ENCODE data around the gene LGR5.

Gene LGR5

DNA sequence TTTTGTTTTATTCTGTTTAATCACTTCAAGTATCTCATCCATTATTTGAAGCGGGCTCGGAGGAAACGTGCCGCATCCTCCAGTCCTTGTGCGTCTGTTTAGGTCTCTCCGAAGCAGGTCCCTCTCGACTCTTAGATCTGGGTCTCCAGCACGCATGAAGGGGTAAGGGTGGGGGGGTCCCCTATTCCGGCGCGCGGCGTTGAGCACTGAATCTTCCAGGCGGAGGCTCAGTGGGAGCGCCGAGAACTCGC is 311 bp upstream of the LGR5 start:
- 0% methylated on average over 9 of the region's 17 CpGs; no CpG with 5 or more reads in 1 of the 2 experiments for WGBS, 2 experiments (ENCODE audit: insufficient coverage in 2 of 2)
- H3K9me3 ChIP-seq (ENCODE audit: control insufficient read depth, low read length), result peaks cover 27% of the 10 kb centered on the region
- peaks cover 12% of the 10 kb centered on the region for H3K4me1 ChIP-seq (ENCODE audit: control insufficient read depth, insufficient read depth, low read length, poor library complexity, severe bottlenecking)
- H3K4me3 ChIP-seq (ENCODE audit: extremely low read depth, insufficient read depth, low read length, poor library complexity, severe bottlenecking), result peak overlapping the region; percentile 56
- H3K27ac ChIP-seq (ENCODE audit: low read depth, low read length, severe bottlenecking), result peak overlapping the region; percentile 25
- no peaks in the 10 kb centered on the region for H3K36me3 ChIP-seq (ENCODE audit: control insufficient read depth, insufficient read depth, low read length)

- H3K27ac ChIP-seq (ENCODE audit: low read depth, low read length, severe bottlenecking), result no peak overlapping the region
- H3K9me3 ChIP-seq (ENCODE audit: control insufficient read depth, low read length), result peaks cover 26% of the 10 kb centered on the region
- H3K36me3 ChIP-seq (ENCODE audit: control insufficient read depth, insufficient read depth, low read length), result no peaks in the 10 kb centered on the region
- H3K4me1 ChIP-seq (ENCODE audit: control insufficient read depth, insufficient read depth, low read length, poor library complexity, severe bottlenecking), result peaks cover 12% of the 10 kb centered on the region
- H3K4me3 ChIP-seq (ENCODE audit: extremely low read depth, insufficient read depth, low read length, poor library complexity, severe bottlenecking), result peak overlapping the region; percentile 56
- WGBS, 2 experiments (ENCODE audit: insufficient coverage in 2 of 2), result 0 to 1% methylated on average over 23 to 24 of the region's 27 CpGs
Measured at GRCh38 chr12:71440345-71440762, 756 bp downstream of the LGR5 start.

DNA sequence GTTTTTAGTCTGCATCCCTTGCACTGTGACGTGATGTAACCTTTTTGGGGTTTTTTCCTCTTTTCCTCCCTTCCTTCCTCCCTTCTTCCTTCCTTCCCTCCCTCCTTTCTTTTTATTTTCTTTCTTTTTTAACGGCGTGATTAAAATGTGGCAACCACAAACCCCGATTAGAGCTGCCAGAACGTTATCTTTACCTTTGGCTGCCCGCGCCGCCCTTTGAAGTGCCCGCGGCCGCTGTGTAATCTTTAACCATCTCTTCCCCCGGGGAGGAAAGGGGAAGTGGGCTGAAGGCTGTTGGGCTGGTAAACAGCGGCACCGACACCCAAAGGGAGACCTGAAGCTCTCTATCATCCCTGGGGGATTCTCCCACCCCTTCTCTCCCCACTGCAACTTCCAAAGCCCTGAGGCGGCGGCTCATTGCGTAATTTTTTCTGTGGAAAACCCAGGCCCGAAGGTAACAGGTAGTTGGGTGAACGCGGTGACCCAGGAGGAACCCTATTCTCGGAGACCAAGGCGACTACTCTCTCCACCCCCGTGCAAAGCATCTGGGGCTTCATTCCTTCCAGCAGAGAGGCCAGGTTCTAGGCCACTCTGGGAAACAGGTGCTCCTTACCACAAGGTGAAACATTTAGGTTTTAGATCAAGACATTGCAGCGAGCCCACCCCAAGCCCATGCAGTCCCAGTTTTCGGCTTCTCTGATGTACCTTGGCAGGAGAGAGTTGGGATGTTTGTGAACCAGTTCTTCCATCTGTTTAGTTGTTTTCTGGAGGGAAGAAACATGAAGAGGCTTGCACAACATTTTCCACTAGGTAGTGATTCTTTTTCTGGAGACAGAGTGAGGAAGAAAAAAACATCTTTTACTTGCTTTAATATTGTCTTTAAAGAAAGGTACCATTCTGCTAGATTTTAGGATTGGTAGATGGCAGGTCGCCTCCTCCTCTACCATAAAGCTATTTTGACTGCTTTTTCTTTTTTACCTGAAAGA is 1.5 kb downstream of the LGR5 start:
- WGBS, 2 experiments (ENCODE audit: insufficient coverage in 2 of 2), result 8 to 11% methylated on average over 10 to 16 of the region's 26 CpGs
- Histone ChIP-seq H3K4me3 (ENCODE audit: extremely low read depth, insufficient read depth, low read length, poor library complexity, severe bottlenecking) (peak overlapping the region; percentile 56), H3K36me3 (ENCODE audit: control insufficient read depth, insufficient read depth, low read length) (no peaks in the 10 kb centered on the region), H3K4me1 (ENCODE audit: control insufficient read depth, insufficient read depth, low read length, poor library complexity, severe bottlenecking) (peaks cover 12% of the 10 kb centered on the region), H3K9me3 (ENCODE audit: control insufficient read depth, low read length) (peaks cover 19% of the 10 kb centered on the region), H3K27ac (ENCODE audit: low read depth, low read length, severe bottlenecking) (no peak overlapping the region)

DNA sequence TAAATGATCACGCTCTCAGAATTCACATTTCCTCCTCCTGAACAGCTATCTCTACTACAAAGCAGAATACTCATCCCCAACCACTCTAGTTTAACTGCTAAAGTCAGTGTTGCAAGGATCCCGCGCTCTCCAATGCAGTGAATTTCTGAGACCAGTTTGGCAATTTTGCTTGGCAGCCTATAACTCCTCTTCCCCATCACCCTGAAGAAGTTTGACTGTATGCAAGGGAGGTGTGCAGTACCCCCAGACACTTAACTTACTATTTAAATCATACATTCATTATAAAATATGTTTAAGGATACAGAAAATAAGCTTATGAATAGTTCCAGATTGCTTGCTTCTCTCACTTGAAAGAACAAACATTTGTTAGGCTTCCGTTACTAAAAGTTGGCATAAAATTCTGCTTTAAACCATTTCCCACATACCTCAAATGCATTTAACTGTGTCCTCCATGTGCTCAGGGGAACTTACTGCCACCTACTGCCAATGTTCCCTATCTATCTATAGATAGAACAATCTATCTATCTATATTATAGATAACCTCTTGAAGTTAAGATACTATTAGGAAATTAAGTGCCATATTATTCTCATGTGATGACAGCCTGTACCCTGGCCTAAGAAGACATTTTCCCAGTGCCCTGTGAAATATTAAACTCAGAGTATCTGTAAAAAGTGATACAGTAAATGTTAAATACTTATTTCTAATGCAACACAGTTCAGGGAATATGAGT is 2.4 kb downstream of the LGR5 start:
- no peak overlapping the region for H3K27ac ChIP-seq (ENCODE audit: low read depth, low read length, severe bottlenecking)
- 69 to 97% methylated on average over 2 to 4 of the region's 4 CpGs for WGBS, 2 experiments (ENCODE audit: insufficient coverage in 2 of 2)
- H3K9me3 ChIP-seq (ENCODE audit: control insufficient read depth, low read length), result peaks cover 10% of the 10 kb centered on the region
- H3K4me3 ChIP-seq (ENCODE audit: extremely low read depth, insufficient read depth, low read length, poor library complexity, severe bottlenecking), result no peak overlapping the region
- H3K4me1 ChIP-seq (ENCODE audit: control insufficient read depth, insufficient read depth, low read length, poor library complexity, severe bottlenecking), result peaks cover 12% of the 10 kb centered on the region
- no peaks in the 10 kb centered on the region for H3K36me3 ChIP-seq (ENCODE audit: control insufficient read depth, insufficient read depth, low read length)

GRCh38 chr12:71442567-71442931 is 3.0 kb downstream of the LGR5 start:
- Histone ChIP-seq H3K36me3 (ENCODE audit: control insufficient read depth, insufficient read depth, low read length) (no peaks in the 10 kb centered on the region), H3K27ac (ENCODE audit: low read depth, low read length, severe bottlenecking) (no peak overlapping the region), H3K4me3 (ENCODE audit: extremely low read depth, insufficient read depth, low read length, poor library complexity, severe bottlenecking) (no peak overlapping the region), H3K9me3 (ENCODE audit: control insufficient read depth, low read length) (peaks cover 5% of the 10 kb centered on the region), H3K4me1 (ENCODE audit: control insufficient read depth, insufficient read depth, low read length, poor library complexity, severe bottlenecking) (peaks cover 12% of the 10 kb centered on the region)
- WGBS, 2 experiments (ENCODE audit: insufficient coverage in 2 of 2), result no CpG with 5 or more reads among the region's 1 CpG

- no peak overlapping the region for H3K4me3 ChIP-seq (ENCODE audit: extremely low read depth, insufficient read depth, low read length, poor library complexity, severe bottlenecking)
- H3K27ac ChIP-seq (ENCODE audit: low read depth, low read length, severe bottlenecking), result no peak overlapping the region
- H3K9me3 ChIP-seq (ENCODE audit: control insufficient read depth, low read length), result no peaks in the 10 kb centered on the region
- H3K4me1 ChIP-seq (ENCODE audit: control insufficient read depth, insufficient read depth, low read length, poor library complexity, severe bottlenecking), result peaks cover 6% of the 10 kb centered on the region
- no peaks in the 10 kb centered on the region for H3K36me3 ChIP-seq (ENCODE audit: control insufficient read depth, insufficient read depth, low read length)
- WGBS, 2 experiments (ENCODE audit: insufficient coverage in 2 of 2), result no CpG with 5 or more reads among the region's 1 CpG
Measured at GRCh38 chr12:71445071-71445470, 5.5 kb downstream of the LGR5 start.

- H3K36me3 ChIP-seq (ENCODE audit: control insufficient read depth, insufficient read depth, low read length), result no peaks in the 10 kb centered on the region
- H3K4me1 ChIP-seq (ENCODE audit: control insufficient read depth, insufficient read depth, low read length, poor library complexity, severe bottlenecking), result no peaks in the 10 kb centered on the region
- WGBS, 2 experiments (ENCODE audit: insufficient coverage in 2 of 2), result 75 to 85% methylated on average over 8 to 9 of the region's 9 CpGs
- no peak overlapping the region for H3K27ac ChIP-seq (ENCODE audit: low read depth, low read length, severe bottlenecking)
- H3K4me3 ChIP-seq (ENCODE audit: extremely low read depth, insufficient read depth, low read length, poor library complexity, severe bottlenecking), result no peak overlapping the region
- no peaks in the 10 kb centered on the region for H3K9me3 ChIP-seq (ENCODE audit: control insufficient read depth, low read length)
Measured at GRCh38 chr12:71447691-71448132, 8.1 kb downstream of the LGR5 start.

DNA sequence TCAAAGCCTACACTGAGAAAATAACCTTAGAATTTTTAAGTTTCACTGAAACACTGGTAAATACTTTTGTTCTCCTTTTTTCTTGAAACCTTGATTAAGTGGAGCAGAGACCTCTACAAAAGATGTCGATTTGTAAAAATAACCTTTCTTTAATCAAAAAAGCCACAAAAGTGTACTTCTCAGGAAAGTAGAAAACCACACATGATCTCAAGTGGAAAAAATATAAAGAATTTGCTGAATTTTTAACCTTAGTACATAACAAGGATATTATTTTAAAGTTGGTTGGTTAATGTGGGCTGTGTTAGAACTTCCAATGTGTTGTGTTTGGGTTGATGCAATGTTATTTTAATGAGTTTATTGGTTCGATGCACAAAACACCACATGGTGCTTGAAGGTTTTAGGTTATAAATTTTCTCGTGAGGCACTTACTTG is 8.6 kb downstream of the LGR5 start:
- H3K4me1 ChIP-seq (ENCODE audit: control insufficient read depth, insufficient read depth, low read length, poor library complexity, severe bottlenecking), result no peaks in the 10 kb centered on the region
- no peak overlapping the region for H3K27ac ChIP-seq (ENCODE audit: low read depth, low read length, severe bottlenecking)
- H3K9me3 ChIP-seq (ENCODE audit: control insufficient read depth, low read length), result no peaks in the 10 kb centered on the region
- 60 to 100% methylated on average over 1 of the region's 3 CpGs for WGBS, 2 experiments (ENCODE audit: insufficient coverage in 2 of 2)
- H3K4me3 ChIP-seq (ENCODE audit: extremely low read depth, insufficient read depth, low read length, poor library complexity, severe bottlenecking), result no peak overlapping the region
- no peaks in the 10 kb centered on the region for H3K36me3 ChIP-seq (ENCODE audit: control insufficient read depth, insufficient read depth, low read length)

DNA sequence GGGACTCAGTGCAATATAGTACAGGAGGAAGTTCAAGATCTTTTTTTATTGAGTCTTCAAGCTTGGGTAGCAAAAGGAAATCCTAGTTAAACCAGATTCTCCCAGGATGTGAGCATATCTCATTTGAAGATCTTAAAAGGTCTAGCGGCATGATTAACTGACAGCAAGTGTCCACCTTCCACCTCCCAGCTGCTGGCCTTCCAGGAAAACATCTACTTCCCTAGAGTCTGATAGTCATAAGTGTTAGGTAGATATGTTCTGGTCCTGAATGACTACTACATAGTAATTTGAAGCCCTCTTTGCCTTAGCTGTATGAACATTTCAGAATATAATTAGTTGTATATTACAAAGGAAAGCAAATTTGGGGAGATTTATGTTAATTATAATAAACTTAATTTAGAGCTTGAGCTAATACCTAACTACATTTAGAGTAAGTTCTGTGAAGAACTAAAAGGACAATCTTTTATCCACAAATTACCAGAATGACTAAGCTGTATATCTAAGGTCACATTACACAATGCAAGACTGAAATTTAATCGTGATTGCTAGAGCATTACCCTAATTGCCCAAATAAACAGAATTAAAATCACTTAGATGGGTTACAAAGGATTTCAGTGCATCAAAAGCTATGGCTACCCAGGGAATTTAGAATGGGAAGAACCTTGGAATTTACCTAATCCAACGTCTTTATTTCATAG is 9.9 kb downstream of the LGR5 start:
- Histone ChIP-seq H3K4me1 (ENCODE audit: control insufficient read depth, insufficient read depth, low read length, poor library complexity, severe bottlenecking) (no peaks in the 10 kb centered on the region), H3K27ac (ENCODE audit: low read depth, low read length, severe bottlenecking) (no peak overlapping the region), H3K36me3 (ENCODE audit: control insufficient read depth, insufficient read depth, low read length) (no peaks in the 10 kb centered on the region), H3K4me3 (ENCODE audit: extremely low read depth, insufficient read depth, low read length, poor library complexity, severe bottlenecking) (no peak overlapping the region), H3K9me3 (ENCODE audit: control insufficient read depth, low read length) (no peaks in the 10 kb centered on the region)
- WGBS, 2 experiments (ENCODE audit: insufficient coverage in 2 of 2), result no CpG with 5 or more reads among the region's 3 CpGs

DNA sequence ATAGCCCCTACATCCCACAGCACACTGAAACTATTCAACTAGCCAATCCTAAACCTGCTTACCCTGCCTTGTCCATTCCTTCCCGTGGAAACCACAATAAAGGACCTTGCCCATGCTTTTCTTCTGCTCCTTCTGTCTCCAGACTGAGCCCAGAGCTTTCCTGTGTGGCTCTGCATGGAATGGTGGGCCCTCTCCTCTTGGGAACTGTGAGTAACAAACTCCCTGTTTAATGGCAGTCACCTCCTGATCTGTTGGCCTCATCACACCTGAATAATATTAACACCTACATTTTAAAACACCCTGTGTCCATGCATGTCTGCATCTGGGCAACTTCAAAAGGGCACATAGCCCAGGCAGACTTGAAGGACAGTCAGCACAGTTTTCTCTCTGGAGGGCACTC is 12.4 kb downstream of the LGR5 start:
- H3K27ac ChIP-seq (ENCODE audit: low read depth, low read length, severe bottlenecking), result no peak overlapping the region
- H3K4me1 ChIP-seq (ENCODE audit: control insufficient read depth, insufficient read depth, low read length, poor library complexity, severe bottlenecking), result no peaks in the 10 kb centered on the region
- H3K36me3 ChIP-seq (ENCODE audit: control insufficient read depth, insufficient read depth, low read length), result no peaks in the 10 kb centered on the region
- WGBS, 2 experiments (ENCODE audit: insufficient coverage in 2 of 2), result 60% methylated on average over 1 of the region's 1 CpG; no CpG with 5 or more reads in 1 of the 2 experiments
- no peak overlapping the region for H3K4me3 ChIP-seq (ENCODE audit: extremely low read depth, insufficient read depth, low read length, poor library complexity, severe bottlenecking)
- H3K9me3 ChIP-seq (ENCODE audit: control insufficient read depth, low read length), result no peaks in the 10 kb centered on the region

Measured in mesodermal cell (in vitro differentiated cells).